Astrocyte (in vitro differentiated cells and primary cell): ENCODE data around the gene IFITM10. TPM values are rescaled to one million over a fixed set of nuclear protein-coding genes. Genes with fewer than 3 reads are reported as not detected.
A peak's percentile ranks its signal among the peaks of the same experiment; 100 is the strongest.

Experiments
- DNase-seq: peaks from one replicate; pipeline ENCODE4 v3.0.0-alpha.2; 2010; ENCODE audit warnings: low read depth
- FAIRE-seq: peaks from 2 replicates; lab custom pipeline; 2011; peaks lifted over from hg19 to GRCh38; lab: Jason Lieb, UNC
- H2AFZ ChIP-seq: 2 replicates; pipeline ENCODE4 v1.6.0; 2012; ENCODE audit warnings: low read depth, low read length, inconsistent platforms
- H3K27ac ChIP-seq: 2 replicates; pipeline ENCODE4 v1.5.1; 2011; ENCODE audit warnings: low read depth, low read length, inconsistent platforms
- H3K27me3 ChIP-seq: 2 replicates; pipeline ENCODE4 v1.6.0; 2011; ENCODE audit warnings: low read length, inconsistent platforms; ENCODE audit not compliant: insufficient read depth
- H3K36me3 ChIP-seq: 2 replicates; pipeline ENCODE4 v1.5.1; 2011; ENCODE audit warnings: low read length, inconsistent platforms; ENCODE audit not compliant: insufficient read depth
- H3K4me1 ChIP-seq: 2 replicates; pipeline ENCODE4 v1.5.1; 2011; ENCODE audit warnings: low read length, inconsistent platforms; ENCODE audit not compliant: insufficient read depth
- H3K4me2 ChIP-seq: 2 replicates; pipeline ENCODE4 v1.6.0; 2012; ENCODE audit warnings: low read length, inconsistent platforms
- H3K4me3 ChIP-seq: 2 replicates; pipeline ENCODE4 v1.5.1; 2011; ENCODE audit warnings: low read depth, mild to moderate bottlenecking, low read length, inconsistent platforms; ENCODE audit not compliant: insufficient read depth
- H3K79me2 ChIP-seq: 2 replicates; pipeline ENCODE4 v1.6.0; 2012; ENCODE audit warnings: mild to moderate bottlenecking, low read length, inconsistent platforms; ENCODE audit not compliant: insufficient read depth
- H3K9ac ChIP-seq: 2 replicates; pipeline ENCODE4 v1.6.0; 2012; ENCODE audit warnings: mild to moderate bottlenecking, low read length, inconsistent platforms
- H3K9me3 ChIP-seq: 2 replicates; pipeline ENCODE4 v1.5.1; 2012; ENCODE audit warnings: low read depth, mild to moderate bottlenecking, low read length, inconsistent platforms; ENCODE audit not compliant: insufficient read depth
- H4K20me1 ChIP-seq: 2 replicates; pipeline ENCODE4 v1.6.0; 2012; ENCODE audit warnings: low read length, inconsistent platforms; ENCODE audit not compliant: insufficient read depth
- H3K27ac Mint-ChIP-seq: one replicate; pipeline ENCODE4 v1.8.0; 2021; ENCODE audit warnings: mild to moderate bottlenecking, mixed read lengths; ENCODE audit not compliant: unreplicated experiment
- H3K27me3 Mint-ChIP-seq: one replicate; pipeline ENCODE4 v1.8.0; 2021; ENCODE audit warnings: low read depth, mixed read lengths; ENCODE audit not compliant: unreplicated experiment
- H3K36me3 Mint-ChIP-seq: one replicate; pipeline ENCODE4 v1.8.0; 2021; ENCODE audit warnings: low read depth, mixed read lengths; ENCODE audit not compliant: unreplicated experiment
- H3K4me1 Mint-ChIP-seq: one replicate; pipeline ENCODE4 v1.8.0; 2021; ENCODE audit warnings: low read depth, mixed read lengths; ENCODE audit not compliant: unreplicated experiment
- H3K4me3 Mint-ChIP-seq: one replicate; pipeline ENCODE4 v1.8.0; 2021; ENCODE audit warnings: mild to moderate bottlenecking, moderate library complexity, mixed read lengths; ENCODE audit not compliant: unreplicated experiment
- H3K9me3 Mint-ChIP-seq: one replicate; pipeline ENCODE4 v1.8.0; 2021; ENCODE audit warnings: mild to moderate bottlenecking, mixed read lengths; ENCODE audit not compliant: unreplicated experiment
- EZH2 ChIP-seq: IDR thresholded peaks from 2 replicates; pipeline ENCODE4 v1.6.1; 2012; ENCODE audit warnings: mild to moderate bottlenecking, low read length, inconsistent platforms; ENCODE audit not compliant: insufficient read depth
- total RNA-seq: library from RNA; stranded (reverse); gene quantifications from 2 replicates; pipeline ENCODE4 v1.2.1, GENCODE V29; 2021
- TF ChIP-seq, protein P1 (sequence below): IDR thresholded peaks from 2 replicates; pipeline ENCODE4 v1.5.1; 2011; ENCODE audit warnings: low read depth, mild to moderate bottlenecking, inconsistent platforms, low read length, moderate library complexity; ENCODE audit not compliant: insufficient read depth

Gene IFITM10
- total RNA-seq, 1 donor from 2014 or later, result 2.0 TPM

DNA sequence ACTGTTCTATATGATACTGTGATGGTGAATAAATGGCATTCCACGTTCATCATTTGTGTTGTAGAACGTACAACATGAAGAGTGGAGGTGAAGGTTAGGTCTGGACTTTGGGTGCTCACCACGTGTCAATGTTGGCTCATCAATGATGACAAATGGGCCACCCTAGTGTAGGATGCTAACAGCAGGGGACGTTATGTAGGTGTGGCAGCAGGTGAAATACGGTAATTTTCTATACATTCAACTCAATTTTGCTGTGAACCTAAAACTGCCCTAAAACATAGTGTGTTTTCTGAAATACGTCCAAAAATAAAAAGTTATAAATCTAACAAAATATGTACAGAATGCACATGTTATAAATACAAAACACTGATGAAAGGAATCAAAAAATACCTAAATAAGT is 47.2 kb downstream of the IFITM10 start:
- no peak for FAIRE-seq
- H3K27ac Mint-ChIP-seq, result no peak overlapping the region
- no peaks in the 10 kb centered on the region for H3K36me3 Mint-ChIP-seq

DNA sequence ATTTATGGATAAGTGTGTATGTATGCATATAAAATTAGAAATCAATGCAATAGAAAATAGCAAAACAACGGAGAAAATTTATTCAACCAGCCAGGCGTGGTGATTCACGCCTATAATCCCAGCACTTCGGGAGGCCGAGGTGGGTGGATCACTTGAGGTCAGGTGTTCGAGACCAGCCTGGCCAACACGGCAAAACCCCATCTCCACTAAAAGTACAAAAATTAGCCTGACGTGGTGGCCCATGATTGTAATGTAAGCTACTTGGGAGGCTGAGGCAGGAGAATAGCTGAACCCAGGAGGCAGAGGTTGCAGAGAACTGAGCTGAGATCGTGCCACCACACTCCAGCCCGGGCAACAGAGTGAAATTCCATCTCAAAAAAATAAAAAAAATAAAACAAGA is 47.9 kb downstream of the IFITM10 start:
- DNase-seq (no peak), FAIRE-seq (no peak)
- Mint-ChIP-seq H3K27me3 (peaks cover 52% of the 10 kb centered on the region), H3K9me3 (peaks cover 15% of the 10 kb centered on the region), H3K4me1 (peaks cover 9% of the 10 kb centered on the region), H3K27ac (no peak overlapping the region), H3K36me3 (no peaks in the 10 kb centered on the region), H3K4me3 (no peak overlapping the region)
- Histone ChIP-seq H3K9me3 (no peaks in the 10 kb centered on the region), H2AFZ (no peak overlapping the region), H3K36me3 (no peaks in the 10 kb centered on the region), H3K9ac (no peak overlapping the region), H3K79me2 (no peaks in the 10 kb centered on the region), H4K20me1 (no peaks in the 10 kb centered on the region), H3K4me2 (no peak overlapping the region), H3K27ac (no peak overlapping the region), H3K4me1 (peaks cover 4% of the 10 kb centered on the region), H3K27me3 (peaks cover 7% of the 10 kb centered on the region), H3K4me3 (no peak overlapping the region)
- TF ChIP-seq, protein P1, sequence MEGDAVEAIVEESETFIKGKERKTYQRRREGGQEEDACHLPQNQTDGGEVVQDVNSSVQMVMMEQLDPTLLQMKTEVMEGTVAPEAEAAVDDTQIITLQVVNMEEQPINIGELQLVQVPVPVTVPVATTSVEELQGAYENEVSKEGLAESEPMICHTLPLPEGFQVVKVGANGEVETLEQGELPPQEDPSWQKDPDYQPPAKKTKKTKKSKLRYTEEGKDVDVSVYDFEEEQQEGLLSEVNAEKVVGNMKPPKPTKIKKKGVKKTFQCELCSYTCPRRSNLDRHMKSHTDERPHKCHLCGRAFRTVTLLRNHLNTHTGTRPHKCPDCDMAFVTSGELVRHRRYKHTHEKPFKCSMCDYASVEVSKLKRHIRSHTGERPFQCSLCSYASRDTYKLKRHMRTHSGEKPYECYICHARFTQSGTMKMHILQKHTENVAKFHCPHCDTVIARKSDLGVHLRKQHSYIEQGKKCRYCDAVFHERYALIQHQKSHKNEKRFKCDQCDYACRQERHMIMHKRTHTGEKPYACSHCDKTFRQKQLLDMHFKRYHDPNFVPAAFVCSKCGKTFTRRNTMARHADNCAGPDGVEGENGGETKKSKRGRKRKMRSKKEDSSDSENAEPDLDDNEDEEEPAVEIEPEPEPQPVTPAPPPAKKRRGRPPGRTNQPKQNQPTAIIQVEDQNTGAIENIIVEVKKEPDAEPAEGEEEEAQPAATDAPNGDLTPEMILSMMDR, result no peak
- no peak for TF ChIP-seq EZH2

More for the DNA sequence above, 47.2 kb downstream of the IFITM10 start:
- no peaks in the 10 kb centered on the region for H4K20me1 ChIP-seq
- no peak overlapping the region for H3K4me3 Mint-ChIP-seq
- H3K4me1 ChIP-seq, result peaks cover 4% of the 10 kb centered on the region
- H3K79me2 ChIP-seq, result no peaks in the 10 kb centered on the region
- TF ChIP-seq, protein P1, result no peak
- no peak for TF ChIP-seq EZH2
- no peak overlapping the region for H3K9ac ChIP-seq
- no peak overlapping the region for H3K4me3 ChIP-seq
- no peaks in the 10 kb centered on the region for H3K36me3 ChIP-seq
- H3K9me3 ChIP-seq, result no peaks in the 10 kb centered on the region
- H3K4me2 ChIP-seq, result no peak overlapping the region
- peaks cover 15% of the 10 kb centered on the region for H3K9me3 Mint-ChIP-seq
- H2AFZ ChIP-seq, result no peak overlapping the region
- DNase-seq, result no peak
- peaks cover 51% of the 10 kb centered on the region for H3K27me3 Mint-ChIP-seq
- H3K27ac ChIP-seq, result no peak overlapping the region
- peaks cover 9% of the 10 kb centered on the region for H3K4me1 Mint-ChIP-seq
- peaks cover 11% of the 10 kb centered on the region for H3K27me3 ChIP-seq

GRCh38 chr11:1701091-1701807 is 49.1 kb downstream of the IFITM10 start:
- Histone ChIP-seq H3K27me3 (peaks cover 6% of the 10 kb centered on the region), H3K4me2 (no peak overlapping the region), H3K36me3 (no peaks in the 10 kb centered on the region), H3K4me3 (no peak overlapping the region), H3K79me2 (no peaks in the 10 kb centered on the region), H4K20me1 (no peaks in the 10 kb centered on the region), H3K9me3 (no peaks in the 10 kb centered on the region), H3K4me1 (peaks cover 4% of the 10 kb centered on the region), H3K27ac (no peak overlapping the region), H3K9ac (no peak overlapping the region), H2AFZ (peak overlapping the region; percentile 16)
- no peak for TF ChIP-seq EZH2
- TF ChIP-seq, protein P1, result no peak
- Mint-ChIP-seq H3K4me1 (peaks cover 7% of the 10 kb centered on the region), H3K9me3 (peaks cover 22% of the 10 kb centered on the region), H3K27ac (no peak overlapping the region), H3K4me3 (no peak overlapping the region), H3K36me3 (no peaks in the 10 kb centered on the region), H3K27me3 (peaks cover 52% of the 10 kb centered on the region)
- FAIRE-seq, result no peak
- DNase-seq, result no peak
